Sigmoid colon (tissue), 7 donors: ENCODE measurements around the gene DPF3. TPM values are rescaled to one million over a fixed set of nuclear protein-coding genes. Genes with fewer than 3 reads are reported as not detected.

Experiments
- DNase-seq: peaks from one replicate; pipeline ENCODE4 v3.0.0-alpha.2; 2019
- H3K27ac ChIP-seq, 4 donors: fragments of 200-600 bp; sonication (generic); one replicate each; pipeline ENCODE4 v1.5.1; 2016 to 2019; ENCODE audit warnings: mild to moderate bottlenecking in 1 of 4
- H3K27me3 ChIP-seq, 3 donors: fragments of 200-600 bp; sonication (generic); one replicate each; pipeline ENCODE4 v1.5.1; 2019; ENCODE audit warnings: mild to moderate bottlenecking in 1 of 3
- H3K36me3 ChIP-seq, 4 donors: fragments of 200-600 bp; sonication (generic); one replicate each; pipeline ENCODE4 v1.5.1; 2016 to 2019
- H3K4me1 ChIP-seq, 4 donors: fragments of 200-600 bp; sonication (generic); one replicate each; pipeline ENCODE4 v1.5.1; 2017 to 2019
- H3K4me3 ChIP-seq, 4 donors: fragments of 200-600 bp; sonication (generic); one replicate each; pipeline ENCODE4 v1.5.1; 2017 to 2019; ENCODE audit warnings: mild to moderate bottlenecking in 2 of 4, moderate library complexity in 1 of 4
- H3K9me3 ChIP-seq, 4 donors: fragments of 200-600 bp in 3 of 4; sonication (generic) in 3 of 4; one replicate each; pipeline versions ENCODE4 v1.5.1 to v1.6.1; 2013 to 2019
- CTCF ChIP-seq, 4 experiments: fragments of 450-650 bp in 3 of 4; fragments of 200-600 bp in 1 of 4; IDR thresholded peaks; one replicate each; pipeline ENCODE4 v1.5.1; 2016 to 2019; ENCODE audit warnings: antibody characterized with exemption in 4 of 4, mild to moderate bottlenecking in 3 of 4, moderate library complexity in 2 of 4
- EP300 ChIP-seq, 4 donors: sonication (generic); formaldehyde crosslinking; IDR thresholded peaks; one replicate each; pipeline ENCODE4 v1.6.1; 2017; ENCODE audit warnings: antibody characterized with exemption in 4 of 4
- POLR2A ChIP-seq, 2 donors: fragments of 450-650 bp; IDR thresholded peaks; one replicate each; pipeline ENCODE4 v1.6.1; 2016; ENCODE audit warnings: antibody characterized with exemption in 2 of 2, mild to moderate bottlenecking in 2 of 2, moderate library complexity in 2 of 2
- POLR2AphosphoS5 ChIP-seq, 4 donors: sonication (generic); formaldehyde crosslinking; IDR thresholded peaks; one replicate each; pipeline ENCODE4 v1.6.1; 2017; ENCODE audit warnings: antibody characterized with exemption in 4 of 4
- WGBS, 2 donors: extraction: QIAGEN DNeasy Blood & Tissue Kit; methylation state at CpG; one replicate each; pipeline ENCODE4 v1.1.7; 2013; 5-methylcytosine and 5-hydroxymethylcytosine counted together
- intact Hi-C: fragments of 100-400 bp; cut with DNase I; formaldehyde crosslinking; loops from one replicate; pipeline ENCODE4 v1.15.1; 2023
- polyA plus RNA-seq, 3 donors: library from polyadenylated mRNA; stranded (reverse); fragments of 200-250 nt; gene quantifications; one replicate each; pipeline ENCODE4 v1.2.3, GENCODE V29; 2013
- total RNA-seq, 4 donors: library from RNA; depleted of rRNA; stranded (reverse); fragments of >200 nt; gene quantifications; one replicate each; pipeline ENCODE4 v1.1.0, GENCODE V29; 2016
- donor health status: healthy with polysubstance abuse.
- donor health status: Bipolar disorder and iron deficiency.
- donor health status: healthy.

DPF3 gene
- total and polyA plus RNA-seq, 7 donors: 0.28 to 4.5 (median 2.3) TPM

- no peak for DNase-seq
- Histone ChIP-seq H3K27ac (no peak overlapping the region), H3K4me3 (no peak overlapping the region), H3K27me3 (no peaks in the 10 kb centered on the region), H3K9me3 (peaks cover 0 to 1% (median 0%) of the 10 kb centered on the region in 4 donors), H3K4me1 (no peaks in the 10 kb centered on the region), H3K36me3 (no peaks in the 10 kb centered on the region)
- WGBS, 2 donors: 86 to 94% methylated on average over 2 of the region's 2 CpGs
- intact Hi-C loops: no loop called here
- TF ChIP-seq EP300 (IDR thresholded peaks at IDR 0.05): no peak
Observed at GRCh38 chr14:72824051-72824450, 69.8 kb downstream of the DPF3 start.

GRCh38 chr14:72822946-72823611 lies 70.8 kb downstream of the DPF3 start:
- Histone ChIP-seq H3K27me3 (no peaks in the 10 kb centered on the region), H3K4me3 (no peak overlapping the region), H3K4me1 (no peaks in the 10 kb centered on the region), H3K27ac (no peak overlapping the region), H3K36me3 (no peaks in the 10 kb centered on the region), H3K9me3 (peaks cover 0 to 3% (median 0%) of the 10 kb centered on the region in 4 donors)
- 89 to 96% methylated on average over 14 of the region's 14 CpGs for WGBS, 2 donors
- intact Hi-C loops: no loop called here
- TF ChIP-seq CTCF (IDR thresholded peaks at IDR 0.05): no peak
- no peak for TF ChIP-seq EP300 (IDR thresholded peaks at IDR 0.05)
- TF ChIP-seq POLR2A (IDR thresholded peaks at IDR 0.05): no peak
- no peak for TF ChIP-seq POLR2AphosphoS5 (IDR thresholded peaks at IDR 0.05)
- DNase-seq: no peak

GRCh38 chr14:72818998-72819397 lies 74.9 kb downstream of the DPF3 start:
- Histone ChIP-seq H3K9me3 (peaks cover 0 to 3% (median 0%) of the 10 kb centered on the region in 4 donors), H3K4me3 (no peak overlapping the region), H3K27me3 (no peaks in the 10 kb centered on the region), H3K4me1 (no peaks in the 10 kb centered on the region), H3K36me3 (no peaks in the 10 kb centered on the region), H3K27ac (no peak overlapping the region)
- intact Hi-C loops: no loop called here
- no peak for DNase-seq
- 82 to 96% methylated on average over 3 of the region's 3 CpGs for WGBS, 2 donors
- no peak for TF ChIP-seq POLR2AphosphoS5 (IDR thresholded peaks at IDR 0.05)

- Histone ChIP-seq H3K27ac (no peak overlapping the region), H3K4me1 (peaks cover 0 to 21% (median 9%) of the 10 kb centered on the region in 4 donors), H3K4me3 (no peak overlapping the region), H3K9me3 (peaks cover 0 to 3% (median 0%) of the 10 kb centered on the region in 4 donors), H3K36me3 (no peaks in the 10 kb centered on the region), H3K27me3 (no peaks in the 10 kb centered on the region)
- WGBS, 2 donors: 89 to 92% methylated on average over 2 of the region's 2 CpGs
- no peak for DNase-seq
- TF ChIP-seq POLR2A (IDR thresholded peaks at IDR 0.05) (no peak), EP300 (IDR thresholded peaks at IDR 0.05) (no peak)
- intact Hi-C loops: no loop called here
Observed at GRCh38 chr14:72816287-72816686, 77.6 kb downstream of the DPF3 start.

- TF ChIP-seq EP300 (IDR thresholded peaks at IDR 0.05): no peak
- no peak for TF ChIP-seq POLR2AphosphoS5 (IDR thresholded peaks at IDR 0.05)
- no peak for TF ChIP-seq POLR2A (IDR thresholded peaks at IDR 0.05)
- TF ChIP-seq CTCF (IDR thresholded peaks at IDR 0.05): no peak
- H3K27ac ChIP-seq: no peak overlapping the region
- intact Hi-C loops: no loop called here
- no peak for DNase-seq
- H3K27me3 ChIP-seq: no peaks in the 10 kb centered on the region
- 65 to 74% methylated on average over 4 of the region's 4 CpGs for WGBS, 2 donors
- H3K9me3 ChIP-seq: peaks cover 0 to 3% (median 0%) of the 10 kb centered on the region in 4 donors
- peaks cover 0 to 23% (median 9%) of the 10 kb centered on the region in 4 donors for H3K4me1 ChIP-seq
- no peak overlapping the region for H3K4me3 ChIP-seq
- H3K36me3 ChIP-seq: no peaks in the 10 kb centered on the region
Observed at GRCh38 chr14:72815430-72815829, 78.5 kb downstream of the DPF3 start.

GRCh38 chr14:72812292-72812851 lies 81.5 kb downstream of the DPF3 start:
- Histone ChIP-seq H3K4me3 (peak overlapping the region in 3 of 4 donors; percentile 10 to 22 (median 14)), H3K27me3 (no peaks in the 10 kb centered on the region)
- 84 to 89% methylated on average over 17 of the region's 17 CpGs for WGBS, 2 donors

More at GRCh38 chr14:72812292-72812851, 81.5 kb downstream of the DPF3 start:
- intact Hi-C loops: loop anchor here (5.0 kb wide), 1 partner anchor 80 kb away; the partner anchor contains the start of gene DPF3
- DNase-seq: peak; percentile 83
- no peaks in the 10 kb centered on the region for H3K36me3 ChIP-seq
- TF ChIP-seq EP300 (IDR thresholded peaks at IDR 0.05) (no peak), CTCF (IDR thresholded peaks at IDR 0.05) (no peak), POLR2AphosphoS5 (IDR thresholded peaks at IDR 0.05) (peak in 3 of 4 donors; percentile 10 to 61 (median 39))
- H3K27ac ChIP-seq: peak overlapping the region; percentile 63 to 79 (median 76)
- H3K4me1 ChIP-seq: peaks cover 0 to 32% (median 18%) of the 10 kb centered on the region in 4 donors
- H3K9me3 ChIP-seq: no peaks in the 10 kb centered on the region
